GM12878 (cell line): ENCODE measurements around the gene SLC22A31. TPM values are rescaled to one million over a fixed set of nuclear protein-coding genes. Genes with fewer than 3 reads are reported as not detected.

ENCODE experiments used
- ATAC-seq: fragments of 200-7000 bp; cut with Tn5 transposase; 3 replicates; pipeline ENCODE4 v1.9.1; 2020; ENCODE audit warnings: mild to moderate bottlenecking, moderate library complexity
- BruUV-seq: library from RNA; stranded (reverse); fragments of 400-500 nt; replicated peaks from 2 replicates; lab custom pipeline; 2021; lab: Mats Ljungman, UMichigan
- CTCF ChIA-PET: fragments of 300-600 bp; sonication (Branson Sonifier 250); formaldehyde crosslinking; extraction: SDS; loops from one replicate; lab custom pipeline; 2021; ENCODE audit warnings: inconsistent platforms; lab: Yijun Ruan, JAX
- POLR2A ChIA-PET: fragments of 350-600 bp; formaldehyde crosslinking; extraction: SDS; loops from one replicate; lab custom pipeline; 2021; ENCODE audit warnings: inconsistent platforms; lab: Charles Lee
- RAD21 ChIA-PET: fragments of 300-600 bp; sonication (Branson Sonifier 250); formaldehyde crosslinking; loops from one replicate; lab custom pipeline; 2023; ENCODE audit warnings: antibody characterized with exemption; ENCODE audit not compliant: unreplicated experiment; lab: Charles Lee
- SMC1A ChIA-PET: fragments of 300-600 bp; sonication (Branson Sonifier 250); formaldehyde crosslinking; loops from one replicate; lab custom pipeline; 2023; ENCODE audit not compliant: unreplicated experiment, uncharacterized antibody; lab: Charles Lee
- DNase-seq: peaks from one replicate; pipeline ENCODE4 v3.0.0-alpha.2; 2011; ENCODE audit warnings: low read depth, low spot score
- FAIRE-seq: peaks from 3 replicates; lab custom pipeline; 2011; peaks lifted over from hg19 to GRCh38; lab: Jason Lieb, UNC
- H2AFZ ChIP-seq: 2 replicates; pipeline ENCODE4 v1.6.0; 2011; ENCODE audit warnings: low read depth, low read length, control low read depth; ENCODE audit not compliant: control insufficient read depth
- H3K27ac ChIP-seq: 2 replicates; pipeline ENCODE4 v1.5.1; 2011; ENCODE audit warnings: control low read depth; ENCODE audit not compliant: control insufficient read depth, insufficient read depth
- H3K27me3 ChIP-seq, 2 experiments: replicated peaks in 1 of 2; 2 replicates each; pipeline versions ENCODE4 v1.6.0 to v1.6.1; 2011; ENCODE audit warnings: low read length in 1 of 2; ENCODE audit not compliant: control insufficient read depth in 2 of 2, insufficient read depth in 2 of 2
- H3K36me3 ChIP-seq, 2 experiments: 2 replicates each; pipeline ENCODE4 v1.5.1; 2011; ENCODE audit warnings: low read length in 1 of 2; ENCODE audit not compliant: control insufficient read depth in 2 of 2, insufficient read depth in 2 of 2
- H3K4me1 ChIP-seq: 2 replicates; pipeline ENCODE4 v1.6.1; 2011; ENCODE audit warnings: mild to moderate bottlenecking, low read length, moderate library complexity, mixed read lengths; ENCODE audit not compliant: control insufficient read depth, insufficient read depth
- H3K4me2 ChIP-seq: 2 replicates; pipeline ENCODE4 v1.6.0; 2011; ENCODE audit warnings: control low read depth; ENCODE audit not compliant: control insufficient read depth, insufficient read depth
- H3K4me3 ChIP-seq: fragments of 200-600 bp; sonication (generic); 2 replicates; pipeline ENCODE4 v1.5.1; 2016
- H3K79me2 ChIP-seq: 2 replicates; pipeline ENCODE4 v1.6.0; 2011; ENCODE audit warnings: low read length; ENCODE audit not compliant: control insufficient read depth, insufficient read depth
- H3K9ac ChIP-seq: 2 replicates; pipeline ENCODE4 v1.8.0; 2011; ENCODE audit warnings: low read length, control low read depth, mixed read lengths; ENCODE audit not compliant: control insufficient read depth, insufficient read depth
- H3K9me3 ChIP-seq: replicated peaks from 3 replicates; pipeline ENCODE4 v1.5.1; 2011; ENCODE audit warnings: mild to moderate bottlenecking, low read length; ENCODE audit not compliant: control insufficient read depth, insufficient read depth
- H4K20me1 ChIP-seq: 2 replicates; pipeline ENCODE4 v1.6.0; 2011; ENCODE audit not compliant: control insufficient read depth, insufficient read depth
- HDGF ChIP-seq: fragments of 450-650 bp; IDR thresholded peaks from 2 replicates; pipeline ENCODE4 v1.6.1; 2016; ENCODE audit warnings: antibody characterized with exemption
- NFYB ChIP-seq: IDR thresholded peaks from 2 replicates; pipeline ENCODE4 v1.6.1; 2011; ENCODE audit warnings: low read depth, mild to moderate bottlenecking, low read length, improper control_type of control experiment, moderate library complexity; ENCODE audit not compliant: insufficient read depth
- WGBS: methylation state at CpG from one replicate; pipeline ENCODE4 v1.1.6; 2016; ENCODE audit warnings: low lambda C conversion rate; ENCODE audit not compliant: insufficient replicate concordance, insufficient coverage; ENCODE audit errors: missing lambda C conversion rate; 5-methylcytosine and 5-hydroxymethylcytosine counted together
- in situ Hi-C: fragments of 300-500 bp; cut with MboI; formaldehyde crosslinking; loops from 9 replicates; pipeline ENCODE4 v1.14.3; 2018; ENCODE audit warnings: mixed read lengths
- intact Hi-C: fragments of 100-400 bp; cut with micrococcal nuclease; formaldehyde crosslinking; loops from one replicate; pipeline ENCODE4 v1.14.2; 2022; ENCODE audit not compliant: unreplicated experiment
- polyA plus RNA-seq, 11 experiments: library from polyadenylated mRNA; depleted of rRNA in 4 of 11; unstranded in 6 of 11; stranded (reverse) in 5 of 11; fragments of >200 nt; fragmentation: Nextera tagmentation in 4 of 11; fragmentation: Illumina TruSeq in 1 of 11; extraction: Ambion mirVana in 4 of 11; extraction: Trizol in 1 of 11; gene quantifications; 1 replicate in 1 of 11; 2 replicates in 10 of 11; pipeline versions ENCODE4 v1.2.1 to v1.2.3, GENCODE V29; 2011 to 2016; ENCODE audit warnings: inconsistent platforms in 2 of 11, missing spikeins in 2 of 11, low read depth in 1 of 11
- total RNA-seq, 4 experiments: library from RNA; depleted of rRNA in 3 of 4; stranded (reverse); fragments of >200 nt in 3 of 4; fragmentation: Illumina TruSeq in 1 of 4; extraction: Trizol in 1 of 4; gene quantifications; 2 replicates each; pipeline versions ENCODE4 v1.2.1 to v1.2.3, GENCODE V29; 2013 to 2021
- TF ChIP-seq, protein P1 (sequence below): fragments of 450-650 bp; formaldehyde crosslinking; IDR thresholded peaks from 2 replicates; pipeline ENCODE4 v1.5.0; 2022; ENCODE audit warnings: mild to moderate bottlenecking, missing genetic modification characterization
- TF ChIP-seq, protein P2 (sequence below): fragments of 450-650 bp; IDR thresholded peaks from 2 replicates; pipeline ENCODE4 v1.6.1; 2016; ENCODE audit warnings: mild to moderate bottlenecking, moderate library complexity, borderline replicate concordance
- TF ChIP-seq, protein P3 (sequence below): fragments of 450-650 bp; IDR thresholded peaks from 2 replicates; pipeline ENCODE4 v1.6.1; 2016; ENCODE audit warnings: mild to moderate bottlenecking

Gene SLC22A31
- total and polyA plus RNA-seq, 10 of the 15 experiments (the other 5 are each of a cell fraction or from before 2014, with no cell fraction given), result 0.13 to 0.24 (median 0.23) TPM; not detected in 7

DNA sequence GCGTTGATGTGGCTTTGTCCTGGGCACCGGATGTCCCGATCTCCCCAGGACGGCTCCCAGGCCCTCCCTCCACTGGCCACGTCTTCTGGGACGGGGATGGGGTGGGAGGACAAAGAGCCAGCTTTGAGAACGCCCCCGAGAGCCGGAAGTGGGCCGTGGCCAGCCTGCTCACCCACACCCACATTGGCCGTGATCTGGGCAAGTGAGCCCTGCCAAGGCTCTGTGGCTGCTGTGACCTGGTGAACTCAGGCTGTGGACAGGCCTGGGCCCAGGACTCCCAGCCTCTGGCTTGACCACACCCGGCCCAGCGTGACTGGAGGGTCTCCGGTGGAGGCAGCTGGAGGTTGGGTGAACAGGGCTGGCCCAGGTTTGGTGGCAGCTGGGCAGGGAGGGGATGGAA lies 25.5 kb downstream of the SLC22A31 start (continued):
- TF ChIP-seq, protein P1, sequence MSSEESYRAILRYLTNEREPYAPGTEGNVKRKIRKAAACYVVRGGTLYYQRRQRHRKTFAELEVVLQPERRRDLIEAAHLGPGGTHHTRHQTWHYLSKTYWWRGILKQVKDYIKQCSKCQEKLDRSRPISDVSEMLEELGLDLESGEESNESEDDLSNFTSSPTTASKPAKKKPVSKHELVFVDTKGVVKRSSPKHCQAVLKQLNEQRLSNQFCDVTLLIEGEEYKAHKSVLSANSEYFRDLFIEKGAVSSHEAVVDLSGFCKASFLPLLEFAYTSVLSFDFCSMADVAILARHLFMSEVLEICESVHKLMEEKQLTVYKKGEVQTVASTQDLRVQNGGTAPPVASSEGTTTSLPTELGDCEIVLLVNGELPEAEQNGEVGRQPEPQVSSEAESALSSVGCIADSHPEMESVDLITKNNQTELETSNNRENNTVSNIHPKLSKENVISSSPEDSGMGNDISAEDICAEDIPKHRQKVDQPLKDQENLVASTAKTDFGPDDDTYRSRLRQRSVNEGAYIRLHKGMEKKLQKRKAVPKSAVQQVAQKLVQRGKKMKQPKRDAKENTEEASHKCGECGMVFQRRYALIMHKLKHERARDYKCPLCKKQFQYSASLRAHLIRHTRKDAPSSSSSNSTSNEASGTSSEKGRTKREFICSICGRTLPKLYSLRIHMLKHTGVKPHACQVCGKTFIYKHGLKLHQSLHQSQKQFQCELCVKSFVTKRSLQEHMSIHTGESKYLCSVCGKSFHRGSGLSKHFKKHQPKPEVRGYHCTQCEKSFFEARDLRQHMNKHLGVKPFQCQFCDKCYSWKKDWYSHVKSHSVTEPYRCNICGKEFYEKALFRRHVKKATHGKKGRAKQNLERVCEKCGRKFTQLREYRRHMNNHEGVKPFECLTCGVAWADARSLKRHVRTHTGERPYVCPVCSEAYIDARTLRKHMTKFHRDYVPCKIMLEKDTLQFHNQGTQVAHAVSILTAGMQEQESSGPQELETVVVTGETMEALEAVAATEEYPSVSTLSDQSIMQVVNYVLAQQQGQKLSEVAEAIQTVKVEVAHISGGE (CRISPR knock-in tag), result no peak

DNA sequence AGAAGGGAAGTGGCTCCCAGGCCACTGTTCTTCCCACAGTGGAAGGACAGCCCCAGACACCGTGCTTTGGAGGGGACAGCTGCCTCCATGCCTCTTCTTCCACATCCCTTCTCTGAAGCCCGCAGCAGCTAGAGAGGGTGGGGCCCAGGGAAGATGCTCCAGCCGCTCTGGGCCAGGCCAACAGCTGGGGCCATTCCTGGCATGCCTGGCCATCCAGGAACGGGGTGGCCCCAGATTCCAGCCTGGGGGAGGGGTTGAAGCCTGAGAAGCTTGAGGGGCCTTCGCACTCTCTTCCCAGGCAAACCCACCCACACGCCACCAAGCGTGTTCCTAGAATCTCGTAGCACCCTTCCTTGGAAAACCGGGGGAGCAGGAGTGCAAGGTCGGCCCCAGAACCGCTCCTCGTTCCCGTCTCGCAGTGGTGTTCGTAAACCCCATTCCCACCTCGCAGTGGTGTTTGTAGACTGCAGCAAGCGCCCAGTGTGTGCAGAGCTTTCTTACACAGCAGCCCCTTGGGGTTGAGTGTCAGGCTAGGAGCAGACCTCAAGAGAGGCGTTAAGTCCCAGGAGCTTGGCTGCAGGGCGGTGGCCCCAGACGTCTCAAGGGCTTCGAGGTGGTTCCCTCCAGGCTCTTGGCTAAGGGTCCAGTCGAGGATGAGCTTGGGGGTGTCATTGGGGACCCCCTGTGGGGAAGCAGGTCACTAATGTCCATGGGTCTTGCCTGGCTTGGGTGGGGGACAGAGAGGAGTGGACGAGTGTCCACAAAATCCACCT lies 26.1 kb downstream of the SLC22A31 start:
- BruUV-seq, result no TSS peak
- ChIA-PET RAD21 (interaction anchor here (0.8 to 1.5 kb wide), 2 partner anchors 18 to 233 kb away, joined by 3 to 4 read pairs; no protein-coding TSS in a partner anchor), POLR2A (no interaction called here), SMC1A (no interaction called here), CTCF (no interaction called here)
- FAIRE-seq (no peak), ATAC-seq (no peak), DNase-seq (no peak)
- H2AFZ ChIP-seq, result no peak overlapping the region
- 35% methylated on average over 23 of the region's 23 CpGs for WGBS
- H3K4me1 ChIP-seq, result peaks cover 2% of the 10 kb centered on the region
- H3K4me3 ChIP-seq, result no peak overlapping the region
- H3K4me2 ChIP-seq, result no peak overlapping the region
- in situ Hi-C loops (no loop called here), intact Hi-C loops (no loop called here)
- H3K27me3 ChIP-seq, result peaks cover 0 to 8% of the 10 kb centered on the region in 2 experiments; a peak in 2 of 4 replicates
- H4K20me1 ChIP-seq, result no peaks in the 10 kb centered on the region; the same call in 1 of the 2 replicates
- H3K9me3 ChIP-seq, result no peaks in the 10 kb centered on the region
- H3K79me2 ChIP-seq, result no peaks in the 10 kb centered on the region
- H3K36me3 ChIP-seq, result no peaks in the 10 kb centered on the region
- H3K9ac ChIP-seq, result no peak overlapping the region
- no peak overlapping the region for H3K27ac ChIP-seq
- no peak for TF ChIP-seq HDGF
- TF ChIP-seq, protein P2, sequence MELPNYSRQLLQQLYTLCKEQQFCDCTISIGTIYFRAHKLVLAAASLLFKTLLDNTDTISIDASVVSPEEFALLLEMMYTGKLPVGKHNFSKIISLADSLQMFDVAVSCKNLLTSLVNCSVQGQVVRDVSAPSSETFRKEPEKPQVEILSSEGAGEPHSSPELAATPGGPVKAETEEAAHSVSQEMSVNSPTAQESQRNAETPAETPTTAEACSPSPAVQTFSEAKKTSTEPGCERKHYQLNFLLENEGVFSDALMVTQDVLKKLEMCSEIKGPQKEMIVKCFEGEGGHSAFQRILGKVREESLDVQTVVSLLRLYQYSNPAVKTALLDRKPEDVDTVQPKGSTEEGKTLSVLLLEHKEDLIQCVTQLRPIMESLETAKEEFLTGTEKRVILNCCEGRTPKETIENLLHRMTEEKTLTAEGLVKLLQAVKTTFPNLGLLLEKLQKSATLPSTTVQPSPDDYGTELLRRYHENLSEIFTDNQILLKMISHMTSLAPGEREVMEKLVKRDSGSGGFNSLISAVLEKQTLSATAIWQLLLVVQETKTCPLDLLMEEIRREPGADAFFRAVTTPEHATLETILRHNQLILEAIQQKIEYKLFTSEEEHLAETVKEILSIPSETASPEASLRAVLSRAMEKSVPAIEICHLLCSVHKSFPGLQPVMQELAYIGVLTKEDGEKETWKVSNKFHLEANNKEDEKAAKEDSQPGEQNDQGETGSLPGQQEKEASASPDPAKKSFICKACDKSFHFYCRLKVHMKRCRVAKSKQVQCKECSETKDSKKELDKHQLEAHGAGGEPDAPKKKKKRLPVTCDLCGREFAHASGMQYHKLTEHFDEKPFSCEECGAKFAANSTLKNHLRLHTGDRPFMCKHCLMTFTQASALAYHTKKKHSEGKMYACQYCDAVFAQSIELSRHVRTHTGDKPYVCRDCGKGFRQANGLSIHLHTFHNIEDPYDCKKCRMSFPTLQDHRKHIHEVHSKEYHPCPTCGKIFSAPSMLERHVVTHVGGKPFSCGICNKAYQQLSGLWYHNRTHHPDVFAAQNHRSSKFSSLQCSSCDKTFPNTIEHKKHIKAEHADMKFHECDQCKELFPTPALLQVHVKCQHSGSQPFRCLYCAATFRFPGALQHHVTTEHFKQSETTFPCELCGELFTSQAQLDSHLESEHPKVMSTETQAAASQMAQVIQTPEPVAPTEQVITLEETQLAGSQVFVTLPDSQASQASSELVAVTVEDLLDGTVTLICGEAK, result no peak
- TF ChIP-seq, protein P3, sequence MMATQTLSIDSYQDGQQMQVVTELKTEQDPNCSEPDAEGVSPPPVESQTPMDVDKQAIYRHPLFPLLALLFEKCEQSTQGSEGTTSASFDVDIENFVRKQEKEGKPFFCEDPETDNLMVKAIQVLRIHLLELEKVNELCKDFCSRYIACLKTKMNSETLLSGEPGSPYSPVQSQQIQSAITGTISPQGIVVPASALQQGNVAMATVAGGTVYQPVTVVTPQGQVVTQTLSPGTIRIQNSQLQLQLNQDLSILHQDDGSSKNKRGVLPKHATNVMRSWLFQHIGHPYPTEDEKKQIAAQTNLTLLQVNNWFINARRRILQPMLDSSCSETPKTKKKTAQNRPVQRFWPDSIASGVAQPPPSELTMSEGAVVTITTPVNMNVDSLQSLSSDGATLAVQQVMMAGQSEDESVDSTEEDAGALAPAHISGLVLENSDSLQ, result no peak
- TF ChIP-seq NFYB, result no peak
- TF ChIP-seq, protein P1 (CRISPR knock-in tag), result no peak
